ENCODE data around the gene ARHGAP15.

Gene ARHGAP15

DNA sequence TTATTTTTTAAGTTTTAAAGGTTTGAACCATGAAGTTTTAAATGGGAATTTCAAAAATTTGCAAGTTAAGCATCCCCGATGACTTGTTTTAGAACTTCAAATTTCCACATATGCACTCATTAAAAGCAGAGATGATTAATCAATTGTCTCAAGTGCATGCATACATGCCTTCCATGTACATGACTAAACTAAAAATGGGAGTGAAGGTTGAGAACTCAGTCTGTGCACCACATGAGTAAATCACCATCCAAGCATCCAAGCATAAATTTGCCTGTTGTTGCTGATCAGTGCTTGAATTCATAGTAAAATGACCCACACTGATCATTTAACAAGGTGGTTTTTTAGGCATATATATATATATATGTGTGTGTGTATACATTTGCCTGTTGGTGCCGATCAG lies 249.8 kb downstream of the ARHGAP15 start:
- H4K12ac ChIP-seq (ENCODE audit: low read depth, low read length), result no peak overlapping the region
- no peaks in the 10 kb centered on the region for H3K27me3 ChIP-seq (ENCODE audit: insufficient read depth, low read length)
- H3K79me2 ChIP-seq (ENCODE audit: control insufficient read depth, insufficient read depth, low read length, poor library complexity), result no peaks in the 10 kb centered on the region
- no peak overlapping the region for H3K4me2 ChIP-seq (ENCODE audit: low read length)
- H2BK12ac ChIP-seq (ENCODE audit: low read length), result no peak overlapping the region
- H2AFZ ChIP-seq (ENCODE audit: insufficient read depth, low read length, poor library complexity), result no peak overlapping the region
- no peak overlapping the region for H3K18ac ChIP-seq (ENCODE audit: low read length)
- no peak overlapping the region for H3K4me3 ChIP-seq (ENCODE audit: low read depth, low read length)
- H2BK120ac ChIP-seq (ENCODE audit: insufficient read depth, low read length, poor library complexity), result no peak overlapping the region
- no peak overlapping the region for H3K4ac ChIP-seq (ENCODE audit: low read depth, low read length)
- H2BK5ac ChIP-seq (ENCODE audit: low read depth, low read length, poor library complexity), result no peak overlapping the region
- no peak overlapping the region for H3K23ac ChIP-seq (ENCODE audit: low read length)
- no peak overlapping the region for H4K8ac ChIP-seq (ENCODE audit: low read depth, low read length)
- no peaks in the 10 kb centered on the region for H3K79me1 ChIP-seq (ENCODE audit: low read length)
- DNase-seq, result no peak
- H3K36me3 ChIP-seq (ENCODE audit: control insufficient read depth in 1 of 2, insufficient read depth in 2 of 2, low read length in 2 of 2), result no peaks in the 10 kb centered on the region
- WGBS (ENCODE audit: extremely low coverage, insufficient coverage, insufficient read length), result no CpG with 5 or more reads among the region's 2 CpGs
- H2AK5ac ChIP-seq (ENCODE audit: low read length), result no peak overlapping the region
- H4K91ac ChIP-seq (ENCODE audit: low read depth, low read length), result no peak overlapping the region
- no peaks in the 10 kb centered on the region for H3K4me1 ChIP-seq (ENCODE audit: control insufficient read depth in 1 of 2, insufficient read depth in 2 of 2, low read length in 2 of 2)
- H3K9ac ChIP-seq (ENCODE audit: low read length), result no peak overlapping the region
- H3K27ac ChIP-seq (ENCODE audit: low read depth, low read length), result no peak overlapping the region
- no peak overlapping the region for H3K14ac ChIP-seq (ENCODE audit: low read length)
- no peaks in the 10 kb centered on the region for H3K9me3 ChIP-seq (ENCODE audit: insufficient read depth, low read depth, low read length)

DNA sequence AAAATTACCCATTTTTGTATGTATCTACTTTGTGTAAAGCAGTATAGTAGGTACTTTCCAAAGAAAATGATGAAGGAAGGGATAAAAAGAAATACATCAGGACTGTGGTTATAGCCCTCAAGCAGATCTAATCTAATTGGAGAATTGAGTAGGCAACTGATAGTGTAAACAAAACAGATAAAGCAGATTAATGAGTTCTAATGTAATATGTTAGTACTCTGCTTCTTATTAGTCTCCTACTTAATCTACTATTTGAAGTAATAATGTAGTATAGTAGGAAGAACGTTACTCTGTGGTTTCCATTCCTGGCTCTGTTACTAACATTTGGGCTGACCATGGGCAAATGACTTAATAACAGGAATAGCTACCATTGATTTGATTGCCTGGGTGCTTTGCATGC lies 250.7 kb downstream of the ARHGAP15 start:
- Histone ChIP-seq H3K4me3 (ENCODE audit: low read depth, low read length) (no peak overlapping the region), H3K4ac (ENCODE audit: low read depth, low read length) (no peak overlapping the region), H4K8ac (ENCODE audit: low read depth, low read length) (no peak overlapping the region), H2BK5ac (ENCODE audit: low read depth, low read length, poor library complexity) (no peak overlapping the region), H3K4me2 (ENCODE audit: low read length) (no peak overlapping the region), H3K79me1 (ENCODE audit: low read length) (no peaks in the 10 kb centered on the region), H3K14ac (ENCODE audit: low read length) (no peak overlapping the region), H4K91ac (ENCODE audit: low read depth, low read length) (no peak overlapping the region), H2AFZ (ENCODE audit: insufficient read depth, low read length, poor library complexity) (no peak overlapping the region), H2BK120ac (ENCODE audit: insufficient read depth, low read length, poor library complexity) (no peak overlapping the region), H3K9me3 (ENCODE audit: insufficient read depth, low read depth, low read length) (no peaks in the 10 kb centered on the region), H3K79me2 (ENCODE audit: control insufficient read depth, insufficient read depth, low read length, poor library complexity) (no peaks in the 10 kb centered on the region), H2AK5ac (ENCODE audit: low read length) (no peak overlapping the region), H3K9ac (ENCODE audit: low read length) (no peak overlapping the region), H4K12ac (ENCODE audit: low read depth, low read length) (no peak overlapping the region), H3K36me3 (ENCODE audit: control insufficient read depth in 1 of 2, insufficient read depth in 2 of 2, low read length in 2 of 2) (no peaks in the 10 kb centered on the region), H3K4me1 (ENCODE audit: control insufficient read depth in 1 of 2, insufficient read depth in 2 of 2, low read length in 2 of 2) (no peaks in the 10 kb centered on the region), H2BK12ac (ENCODE audit: low read length) (no peak overlapping the region), H3K27me3 (ENCODE audit: insufficient read depth, low read length) (no peaks in the 10 kb centered on the region), H3K18ac (ENCODE audit: low read length) (no peak overlapping the region), H3K27ac (ENCODE audit: low read depth, low read length) (no peak overlapping the region), H3K23ac (ENCODE audit: low read length) (no peak overlapping the region)
- no peak for DNase-seq
- WGBS (ENCODE audit: extremely low coverage, insufficient coverage, insufficient read length), result no CpG with 5 or more reads among the region's 1 CpG

DNA sequence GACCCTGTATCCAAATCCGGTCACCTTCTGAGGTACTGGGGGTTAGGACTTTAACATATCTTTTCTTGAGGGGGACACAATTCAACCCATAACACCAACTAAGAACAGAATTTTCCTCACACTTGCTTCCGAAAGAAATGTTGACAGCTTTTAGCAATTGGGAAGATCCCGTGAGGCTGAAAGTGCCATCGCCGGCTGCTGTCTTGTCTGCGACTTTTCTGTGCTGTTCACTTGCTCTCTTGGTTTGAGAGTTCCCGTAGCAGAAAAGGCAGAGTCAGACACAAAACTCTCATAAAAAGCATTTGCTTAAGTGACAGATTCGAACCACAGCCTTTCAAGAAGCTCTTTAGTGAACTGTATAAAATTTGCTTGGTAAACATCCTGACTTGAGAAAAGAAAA lies 253.4 kb downstream of the ARHGAP15 start:
- Histone ChIP-seq H2BK5ac (ENCODE audit: low read depth, low read length, poor library complexity) (no peak overlapping the region), H3K14ac (ENCODE audit: low read length) (no peak overlapping the region), H3K79me1 (ENCODE audit: low read length) (no peaks in the 10 kb centered on the region), H3K4me3 (ENCODE audit: low read depth, low read length) (no peak overlapping the region), H2AFZ (ENCODE audit: insufficient read depth, low read length, poor library complexity) (no peak overlapping the region), H3K23ac (ENCODE audit: low read length) (no peak overlapping the region), H2BK12ac (ENCODE audit: low read length) (no peak overlapping the region), H3K27me3 (ENCODE audit: insufficient read depth, low read length) (no peaks in the 10 kb centered on the region), H3K9ac (ENCODE audit: low read length) (no peak overlapping the region), H3K79me2 (ENCODE audit: control insufficient read depth, insufficient read depth, low read length, poor library complexity) (no peaks in the 10 kb centered on the region), H3K18ac (ENCODE audit: low read length) (no peak overlapping the region), H3K4me2 (ENCODE audit: low read length) (no peak overlapping the region), H3K9me3 (ENCODE audit: insufficient read depth, low read depth, low read length) (no peaks in the 10 kb centered on the region), H4K8ac (ENCODE audit: low read depth, low read length) (no peak overlapping the region), H3K27ac (ENCODE audit: low read depth, low read length) (no peak overlapping the region), H4K91ac (ENCODE audit: low read depth, low read length) (no peak overlapping the region), H3K4me1 (ENCODE audit: control insufficient read depth in 1 of 2, insufficient read depth in 2 of 2, low read length in 2 of 2) (no peaks in the 10 kb centered on the region), H4K12ac (ENCODE audit: low read depth, low read length) (no peak overlapping the region), H3K36me3 (ENCODE audit: control insufficient read depth in 1 of 2, insufficient read depth in 2 of 2, low read length in 2 of 2) (no peaks in the 10 kb centered on the region), H3K4ac (ENCODE audit: low read depth, low read length) (no peak overlapping the region), H2AK5ac (ENCODE audit: low read length) (no peak overlapping the region), H2BK120ac (ENCODE audit: insufficient read depth, low read length, poor library complexity) (no peak overlapping the region)
- DNase-seq, result no peak
- no CpG with 5 or more reads among the region's 8 CpGs for WGBS (ENCODE audit: extremely low coverage, insufficient coverage, insufficient read length)

DNA sequence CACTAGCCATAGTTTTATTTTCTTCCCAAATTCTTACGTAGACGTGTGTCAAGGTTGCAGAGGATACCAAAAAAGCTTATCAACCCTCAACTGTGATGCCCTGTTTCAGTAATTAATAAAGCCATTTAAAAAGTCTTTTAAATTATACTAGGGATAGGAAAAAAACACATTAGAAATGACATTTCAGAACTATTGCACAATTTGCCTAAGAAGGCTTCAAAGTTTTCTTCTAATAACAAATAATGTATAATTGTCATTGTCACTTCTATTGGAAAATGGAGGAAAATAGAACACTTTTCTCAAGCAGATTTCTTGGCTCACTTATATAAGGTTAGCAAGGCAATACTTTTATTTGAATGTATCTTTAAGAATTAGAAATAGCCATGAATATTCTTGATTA lies 253.8 kb downstream of the ARHGAP15 start:
- H3K4me2 ChIP-seq (ENCODE audit: low read length), result no peak overlapping the region
- no peaks in the 10 kb centered on the region for H3K36me3 ChIP-seq (ENCODE audit: control insufficient read depth in 1 of 2, insufficient read depth in 2 of 2, low read length in 2 of 2)
- H3K27ac ChIP-seq (ENCODE audit: low read depth, low read length), result no peak overlapping the region
- H3K23ac ChIP-seq (ENCODE audit: low read length), result no peak overlapping the region
- no peak overlapping the region for H3K4ac ChIP-seq (ENCODE audit: low read depth, low read length)
- H3K4me1 ChIP-seq (ENCODE audit: control insufficient read depth in 1 of 2, insufficient read depth in 2 of 2, low read length in 2 of 2), result no peaks in the 10 kb centered on the region
- H3K79me2 ChIP-seq (ENCODE audit: control insufficient read depth, insufficient read depth, low read length, poor library complexity), result no peaks in the 10 kb centered on the region
- no peak for DNase-seq
- H2BK5ac ChIP-seq (ENCODE audit: low read depth, low read length, poor library complexity), result no peak overlapping the region
- H4K8ac ChIP-seq (ENCODE audit: low read depth, low read length), result no peak overlapping the region
- no peak overlapping the region for H4K91ac ChIP-seq (ENCODE audit: low read depth, low read length)
- H3K4me3 ChIP-seq (ENCODE audit: low read depth, low read length), result no peak overlapping the region
- H4K12ac ChIP-seq (ENCODE audit: low read depth, low read length), result no peak overlapping the region
- H3K9ac ChIP-seq (ENCODE audit: low read length), result no peak overlapping the region
- no peaks in the 10 kb centered on the region for H3K27me3 ChIP-seq (ENCODE audit: insufficient read depth, low read length)
- H3K9me3 ChIP-seq (ENCODE audit: insufficient read depth, low read depth, low read length), result no peaks in the 10 kb centered on the region
- no peak overlapping the region for H2AFZ ChIP-seq (ENCODE audit: insufficient read depth, low read length, poor library complexity)
- no peak overlapping the region for H3K18ac ChIP-seq (ENCODE audit: low read length)
- WGBS (ENCODE audit: extremely low coverage, insufficient coverage, insufficient read length), result no CpG with 5 or more reads among the region's 2 CpGs
- H2BK12ac ChIP-seq (ENCODE audit: low read length), result no peak overlapping the region
- H3K79me1 ChIP-seq (ENCODE audit: low read length), result no peaks in the 10 kb centered on the region
- H2AK5ac ChIP-seq (ENCODE audit: low read length), result no peak overlapping the region
- H2BK120ac ChIP-seq (ENCODE audit: insufficient read depth, low read length, poor library complexity), result no peak overlapping the region
- H3K14ac ChIP-seq (ENCODE audit: low read length), result no peak overlapping the region

Measured in trophoblast cell (in vitro differentiated cells and primary cell).